Measurements from ENCODE around the gene RINL. TPM values are rescaled to one million over a fixed set of nuclear protein-coding genes. Genes with fewer than 3 reads are reported as not detected.

RINL gene
- polyA plus RNA-seq, 1 of the 3 experiments (the other 2 are of a cell fraction): 3.8 TPM

DNA sequence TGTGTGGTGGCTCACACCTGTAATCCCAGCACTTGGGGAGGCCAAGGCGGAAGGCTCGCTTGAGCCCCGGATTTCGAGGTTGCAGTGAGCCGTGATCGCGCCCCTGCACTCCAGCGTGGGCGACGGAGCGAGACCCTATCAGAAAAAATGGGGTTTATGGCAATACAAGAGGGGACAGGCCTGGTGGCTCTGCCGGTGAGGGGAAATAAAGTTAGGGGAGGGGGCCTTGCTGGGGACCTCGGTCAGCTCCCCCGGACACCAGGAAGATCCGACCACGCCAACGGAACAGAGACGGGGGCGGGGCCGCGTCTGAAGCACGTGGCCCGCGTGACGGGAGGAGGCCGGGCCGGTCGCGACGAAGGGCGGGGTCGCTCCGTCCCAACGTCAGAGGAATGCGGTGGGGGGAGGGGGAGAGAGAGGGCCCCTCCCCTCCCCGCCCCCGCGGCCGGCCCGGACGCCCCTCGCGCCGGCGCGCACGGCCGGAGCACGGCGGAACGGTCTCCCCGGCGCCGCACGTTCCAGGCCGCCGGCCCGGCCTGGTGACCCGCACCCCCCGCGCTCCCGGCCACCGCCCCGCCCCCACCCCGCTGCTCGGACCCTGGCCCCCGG is 26.3 kb downstream of the RINL start:
- peaks cover 24% of the 10 kb centered on the region for H4K20me1 ChIP-seq (ENCODE audit: insufficient read depth)
- H3F3A ChIP-seq (replicated peaks; ENCODE audit: insufficient read depth): peaks cover 20% of the 10 kb centered on the region
- H3K27ac ChIP-seq (ENCODE audit: low read depth in 2 of 2, low read length in 1 of 2): peak overlapping the region; percentile 95 to 97
- H3K9ac ChIP-seq: peak overlapping the region; percentile 97
- H3K4me2 ChIP-seq: peak overlapping the region; percentile 98
- peaks cover 18 to 30% of the 10 kb centered on the region in 2 experiments; a peak in 1 of 4 replicates for H3K4me1 ChIP-seq (ENCODE audit: control insufficient read depth in 1 of 2, insufficient read depth in 2 of 2, low read depth in 1 of 2, low read length in 1 of 2)
- ChIA-PET POLR2A (interaction anchor here (0.6 to 1.9 kb wide), 3 partner anchors 9 to 214 kb away, joined by 3 to 10 read pairs (median 3); no protein-coding TSS in a partner anchor), CTCF (interaction anchor here (1.1 to 3.3 kb wide), 5 partner anchors 18 to 449 kb away, joined by 3 to 15 read pairs (median 5); partner anchors contain the start of genes FAM98C, MRPS12 and SARS2)
- peaks cover 31% of the 10 kb centered on the region for H3K79me2 ChIP-seq (ENCODE audit: insufficient read depth)
- peaks cover 11 to 17% of the 10 kb centered on the region in 2 experiments for H3K36me3 ChIP-seq (replicated peaks in 1 of 2; ENCODE audit: control insufficient read depth in 1 of 2, insufficient read depth in 2 of 2, low read length in 1 of 2)
- no peak overlapping the region for H2AFZ ChIP-seq (ENCODE audit: low read depth)
- no peaks in the 10 kb centered on the region for H3K9me3 ChIP-seq
- 7% methylated on average over 18 of the region's 67 CpGs for WGBS (ENCODE audit: low lambda C conversion rate)
- no peaks in the 10 kb centered on the region for H3K27me3 ChIP-seq (ENCODE audit: insufficient read depth)
- no peaks in the 10 kb centered on the region for H3K9me2 ChIP-seq
- peak; percentile 95 for DNase-seq
- H3K4me3 ChIP-seq (ENCODE audit: low read depth in 2 of 2, low read length in 1 of 2): peak overlapping the region; percentile 64 to 87
- TF ChIP-seq, protein P1, sequence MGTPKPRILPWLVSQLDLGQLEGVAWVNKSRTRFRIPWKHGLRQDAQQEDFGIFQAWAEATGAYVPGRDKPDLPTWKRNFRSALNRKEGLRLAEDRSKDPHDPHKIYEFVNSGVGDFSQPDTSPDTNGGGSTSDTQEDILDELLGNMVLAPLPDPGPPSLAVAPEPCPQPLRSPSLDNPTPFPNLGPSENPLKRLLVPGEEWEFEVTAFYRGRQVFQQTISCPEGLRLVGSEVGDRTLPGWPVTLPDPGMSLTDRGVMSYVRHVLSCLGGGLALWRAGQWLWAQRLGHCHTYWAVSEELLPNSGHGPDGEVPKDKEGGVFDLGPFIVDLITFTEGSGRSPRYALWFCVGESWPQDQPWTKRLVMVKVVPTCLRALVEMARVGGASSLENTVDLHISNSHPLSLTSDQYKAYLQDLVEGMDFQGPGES (IDR thresholded peaks at IDR 0.05; ENCODE audit: low read depth, low read length): no peak
- TF ChIP-seq, protein P2, sequence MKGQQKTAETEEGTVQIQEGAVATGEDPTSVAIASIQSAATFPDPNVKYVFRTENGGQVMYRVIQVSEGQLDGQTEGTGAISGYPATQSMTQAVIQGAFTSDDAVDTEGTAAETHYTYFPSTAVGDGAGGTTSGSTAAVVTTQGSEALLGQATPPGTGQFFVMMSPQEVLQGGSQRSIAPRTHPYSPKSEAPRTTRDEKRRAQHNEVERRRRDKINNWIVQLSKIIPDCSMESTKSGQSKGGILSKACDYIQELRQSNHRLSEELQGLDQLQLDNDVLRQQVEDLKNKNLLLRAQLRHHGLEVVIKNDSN (IDR thresholded peaks at IDR 0.05; ENCODE audit: borderline replicate concordance, low read depth): peak; percentile 90
- TF ChIP-seq FOXJ3 (CRISPR knock-in tag; IDR thresholded peaks at IDR 0.05) (no peak), MAX (IDR thresholded peaks at IDR 0.05; ENCODE audit: low read depth) (peak; percentile 98), SIN3A (IDR thresholded peaks at IDR 0.05; ENCODE audit: borderline replicate concordance, low read depth, low read length) (peak; percentile 82), EZH2phosphoT487 (IDR thresholded peaks at IDR 0.05; ENCODE audit: borderline replicate concordance, low read depth) (no peak), RAD21 (IDR thresholded peaks at IDR 0.05; ENCODE audit: low read length) (no peak), FOSL2 (IDR thresholded peaks at IDR 0.05; ENCODE audit: borderline replicate concordance, low read depth) (no peak), TCF12 (IDR thresholded peaks at IDR 0.05) (no peak), RFX5 (IDR thresholded peaks at IDR 0.05; ENCODE audit: low read length) (no peak), ZBTB33 (IDR thresholded peaks at IDR 0.05; ENCODE audit: borderline replicate concordance, low read depth) (no peak), RCOR1 (IDR thresholded peaks at IDR 0.05; ENCODE audit: low read length) (no peak), TEAD4 (IDR thresholded peaks at IDR 0.05; ENCODE audit: borderline replicate concordance, insufficient read depth) (peak; percentile 58; the same call in 1 of the 2 replicates), GABPA (IDR thresholded peaks at IDR 0.05; ENCODE audit: low read depth) (no peak), MXI1 (IDR thresholded peaks at IDR 0.05; ENCODE audit: low read depth, low read length) (peak; percentile 98), GATA2 (CRISPR knock-in tag; IDR thresholded peaks at IDR 0.05) (no peak), CTCF (IDR thresholded peaks at IDR 0.05) (no peak), NFIC (IDR thresholded peaks at IDR 0.05; ENCODE audit: borderline replicate concordance) (no peak), EP300 (IDR thresholded peaks at IDR 0.05; ENCODE audit: borderline replicate concordance in 1 of 2, low read depth in 1 of 2, low read length in 1 of 2) (peak in 1 of 2 experiments; percentile 33; a peak in 1 of 4 replicates), RXRA (IDR thresholded peaks at IDR 0.05; ENCODE audit: borderline replicate concordance, low read depth) (no peak)
- TF ChIP-seq, protein P3, sequence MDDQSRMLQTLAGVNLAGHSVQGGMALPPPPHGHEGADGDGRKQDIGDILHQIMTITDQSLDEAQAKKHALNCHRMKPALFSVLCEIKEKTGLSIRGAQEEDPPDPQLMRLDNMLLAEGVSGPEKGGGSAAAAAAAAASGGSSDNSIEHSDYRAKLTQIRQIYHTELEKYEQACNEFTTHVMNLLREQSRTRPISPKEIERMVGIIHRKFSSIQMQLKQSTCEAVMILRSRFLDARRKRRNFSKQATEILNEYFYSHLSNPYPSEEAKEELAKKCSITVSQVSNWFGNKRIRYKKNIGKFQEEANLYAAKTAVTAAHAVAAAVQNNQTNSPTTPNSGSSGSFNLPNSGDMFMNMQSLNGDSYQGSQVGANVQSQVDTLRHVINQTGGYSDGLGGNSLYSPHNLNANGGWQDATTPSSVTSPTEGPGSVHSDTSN (IDR thresholded peaks at IDR 0.05): no peak
